GM23338 (cell line): ENCODE measurements around the gene ONECUT1. TPM values are rescaled to one million over a fixed set of nuclear protein-coding genes. Genes with fewer than 3 reads are reported as not detected.

Source experiments
- ATAC-seq: fragments of 200-7000 bp; cut with Tn5 transposase; 3 replicates; pipeline ENCODE4 v1.9.1; 2020
- DNase-seq: peaks from one replicate; pipeline ENCODE4 v3.0.0-alpha.2; 2015; ENCODE audit warnings: low spot score
- H2AFZ ChIP-seq: fragments of 200-600 bp; sonication (generic); 2 replicates; pipeline ENCODE4 v1.8.0; 2016; ENCODE audit warnings: antibody characterized with exemption, mild to moderate bottlenecking, moderate library complexity
- H3F3A ChIP-seq: fragments of 200-600 bp; sonication (generic); replicated peaks from 2 replicates; pipeline ENCODE4 v1.8.0; 2017; ENCODE audit warnings: antibody characterized with exemption, mixed run types, low read depth
- H3K27ac ChIP-seq: fragments of 200-600 bp; sonication (generic); 2 replicates; pipeline ENCODE4 v1.6.1; 2016; ENCODE audit warnings: low read depth
- H3K27me3 ChIP-seq: fragments of 200-600 bp; sonication (generic); 2 replicates; pipeline ENCODE4 v1.8.0; 2016; ENCODE audit warnings: mild to moderate bottlenecking, mixed run types, moderate library complexity; ENCODE audit not compliant: insufficient read depth
- H3K36me3 ChIP-seq: fragments of 200-600 bp; sonication (generic); 2 replicates; pipeline ENCODE4 v1.8.0; 2016; ENCODE audit warnings: mild to moderate bottlenecking; ENCODE audit not compliant: insufficient read depth
- H3K4me1 ChIP-seq: fragments of 200-600 bp; sonication (generic); 2 replicates; pipeline ENCODE4 v1.8.0; 2016; ENCODE audit warnings: mild to moderate bottlenecking, moderate library complexity; ENCODE audit not compliant: insufficient read depth
- H3K4me2 ChIP-seq: fragments of 200-600 bp; sonication (generic); 2 replicates; pipeline ENCODE4 v1.7.1; 2017; ENCODE audit warnings: mixed run types
- H3K4me3 ChIP-seq: fragments of 200-600 bp; sonication (generic); 2 replicates; pipeline ENCODE4 v1.6.1; 2016; ENCODE audit warnings: mixed run types
- H3K79me2 ChIP-seq: fragments of 200-600 bp; sonication (generic); replicated peaks from 2 replicates; pipeline ENCODE4 v1.8.0; 2017; ENCODE audit warnings: mild to moderate bottlenecking; ENCODE audit not compliant: insufficient read depth
- H3K9me2 ChIP-seq: fragments of 200-600 bp; sonication (generic); 2 replicates; pipeline ENCODE4 v1.8.0; 2017; ENCODE audit not compliant: insufficient read depth
- H4K20me1 ChIP-seq: fragments of 200-600 bp; sonication (generic); replicated peaks from 2 replicates; pipeline ENCODE4 v1.8.0; 2017; ENCODE audit warnings: mild to moderate bottlenecking; ENCODE audit not compliant: insufficient read depth
- H3K27ac Mint-ChIP-seq: 2 replicates; pipeline ENCODE4 v1.8.0; 2020; ENCODE audit warnings: inconsistent platforms, mild to moderate bottlenecking, moderate library complexity, mixed read lengths
- H3K27me3 Mint-ChIP-seq: 3 replicates; pipeline ENCODE4 v1.8.0; 2022; ENCODE audit warnings: low read depth, mild to moderate bottlenecking, moderate library complexity, mixed read lengths, inconsistent platforms; ENCODE audit not compliant: insufficient read depth, poor library complexity
- H3K36me3 Mint-ChIP-seq: 3 replicates; pipeline ENCODE4 v1.8.0; 2021; ENCODE audit warnings: low read depth, mild to moderate bottlenecking, inconsistent platforms, moderate library complexity, mixed read lengths
- H3K4me1 Mint-ChIP-seq: 3 replicates; pipeline ENCODE4 v1.8.0; 2020; ENCODE audit warnings: mild to moderate bottlenecking, inconsistent platforms, mixed read lengths
- H3K4me3 Mint-ChIP-seq: 3 replicates; pipeline ENCODE4 v1.8.0; 2021; ENCODE audit warnings: moderate library complexity, mild to moderate bottlenecking, inconsistent platforms, mixed read lengths
- H3K9me3 Mint-ChIP-seq: 3 replicates; pipeline ENCODE4 v1.8.0; 2020; ENCODE audit warnings: moderate library complexity, mild to moderate bottlenecking, inconsistent platforms, mixed read lengths
- CREB1 ChIP-seq: fragments of 250-450 bp; sonication (Bioruptor Pico); IDR thresholded peaks from 2 replicates; pipeline ENCODE4 v1.5.0; 2020; ENCODE audit warnings: low read depth, mild to moderate bottlenecking, moderate library complexity
- CTCF ChIP-seq, 2 experiments: fragments of 200-600 bp in 1 of 2; sonication (generic) in 1 of 2; conservative IDR thresholded peaks; 2 replicates each; pipeline versions ENCODE4 v1.5.1 to v1.6.1; 2016 to 2017; ENCODE audit warnings: antibody characterized with exemption in 2 of 2, low read depth in 2 of 2, mild to moderate bottlenecking in 2 of 2, moderate library complexity in 1 of 2
- EZH2 ChIP-seq: fragments of 200-600 bp; sonication (generic); IDR thresholded peaks from one replicate; pipeline ENCODE4 v1.8.0; 2017; ENCODE audit warnings: antibody characterized with exemption, mild to moderate bottlenecking, low read depth; ENCODE audit not compliant: unreplicated experiment
- EZH2phosphoT487 ChIP-seq: fragments of 200-600 bp; sonication (generic); IDR thresholded peaks from one replicate; pipeline ENCODE4 v1.8.1; 2018; ENCODE audit warnings: antibody characterized with exemption; ENCODE audit not compliant: unreplicated experiment
- NANOG ChIP-seq: IDR thresholded peaks from 2 replicates; pipeline ENCODE4 v1.6.1; 2016; ENCODE audit warnings: antibody characterized with exemption, borderline replicate concordance
- POLR2AphosphoS5 ChIP-seq: IDR thresholded peaks from 2 replicates; pipeline ENCODE4 v1.6.1; 2016; ENCODE audit warnings: antibody characterized with exemption, low read depth
- REST ChIP-seq: IDR thresholded peaks from one replicate; pipeline ENCODE4 v1.6.1; 2018; ENCODE audit warnings: antibody characterized with exemption; ENCODE audit not compliant: unreplicated experiment
- STAT1 ChIP-seq: IDR thresholded peaks from one replicate; pipeline ENCODE4 v1.6.1; 2016; ENCODE audit warnings: antibody characterized with exemption; ENCODE audit not compliant: unreplicated experiment
- ZNF331 ChIP-seq: fragments of 250-450 bp; sonication (Bioruptor Pico); IDR thresholded peaks from 2 replicates; pipeline ENCODE4 v1.5.0; 2020; ENCODE audit warnings: low read depth, mild to moderate bottlenecking, moderate library complexity
- ZNF462 ChIP-seq: fragments of 250-450 bp; sonication (Bioruptor Pico); IDR thresholded peaks from 2 replicates; pipeline ENCODE4 v1.5.0; 2020; ENCODE audit warnings: mild to moderate bottlenecking, moderate library complexity
- polyA plus RNA-seq: library from polyadenylated mRNA; unstranded; fragments of >200 nt; fragmentation: Nextera tagmentation; extraction: Ambion mirVana; gene quantifications from 2 replicates; pipeline ENCODE4 v1.2.1, GENCODE V29; 2016
- total RNA-seq: library from RNA; depleted of rRNA; stranded (reverse); fragments of >200 nt; shearing (Covaris generic); gene quantifications from 2 replicates; pipeline ENCODE4 v1.2.3, GENCODE V29; 2014
- TF ChIP-seq, protein P1 (sequence below): IDR thresholded peaks from 2 replicates; pipeline ENCODE4 v1.6.1; 2016; ENCODE audit warnings: antibody characterized with exemption

The ONECUT1 gene
- total and polyA plus RNA-seq, 2 experiments from 2014 or later = 4.3 to 9.4 TPM

- Mint-ChIP-seq H3K27ac (no peak overlapping the region), H3K4me1 (peaks cover 19% of the 10 kb centered on the region), H3K27me3 (peaks cover 7% of the 10 kb centered on the region), H3K36me3 (peaks cover 19% of the 10 kb centered on the region), H3K4me3 (no peak overlapping the region), H3K9me3 (peaks cover 21% of the 10 kb centered on the region)
- no peak for ATAC-seq
- no peaks in the 10 kb centered on the region for H4K20me1 ChIP-seq
- no peak for DNase-seq
- peaks cover 10% of the 10 kb centered on the region for H3K4me1 ChIP-seq
- H3F3A ChIP-seq = no peaks in the 10 kb centered on the region
- no peaks in the 10 kb centered on the region for H3K79me2 ChIP-seq
- H3K27me3 ChIP-seq = no peaks in the 10 kb centered on the region
- H3K27ac ChIP-seq = no peak overlapping the region
- H3K9me2 ChIP-seq = no peaks in the 10 kb centered on the region
- no peak overlapping the region for H3K4me3 ChIP-seq
- no peak overlapping the region for H3K4me2 ChIP-seq
- no peaks in the 10 kb centered on the region for H3K36me3 ChIP-seq
- no peak overlapping the region for H2AFZ ChIP-seq
- TF ChIP-seq, protein P1, sequence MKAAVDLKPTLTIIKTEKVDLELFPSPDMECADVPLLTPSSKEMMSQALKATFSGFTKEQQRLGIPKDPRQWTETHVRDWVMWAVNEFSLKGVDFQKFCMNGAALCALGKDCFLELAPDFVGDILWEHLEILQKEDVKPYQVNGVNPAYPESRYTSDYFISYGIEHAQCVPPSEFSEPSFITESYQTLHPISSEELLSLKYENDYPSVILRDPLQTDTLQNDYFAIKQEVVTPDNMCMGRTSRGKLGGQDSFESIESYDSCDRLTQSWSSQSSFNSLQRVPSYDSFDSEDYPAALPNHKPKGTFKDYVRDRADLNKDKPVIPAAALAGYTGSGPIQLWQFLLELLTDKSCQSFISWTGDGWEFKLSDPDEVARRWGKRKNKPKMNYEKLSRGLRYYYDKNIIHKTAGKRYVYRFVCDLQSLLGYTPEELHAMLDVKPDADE = no peak
- TF ChIP-seq ZNF331 (CRISPR knock-in tag) (no peak), REST (no peak), NANOG (no peak), POLR2AphosphoS5 (no peak), CTCF (conservative IDR thresholded peaks at IDR 0.05; ENCODE audit: low read depth in 2 of 2) (no peak), ZNF462 (no peak), STAT1 (no peak), EZH2 (no peak), EZH2phosphoT487 (no peak), CREB1 (CRISPR knock-in tag) (no peak)
Measured at GRCh38 chr15:52737720-52738119, 52.4 kb downstream of the ONECUT1 start.
